ENCODE measurements around the gene KCNA10. TPM values are rescaled to one million over a fixed set of nuclear protein-coding genes. Genes with fewer than 3 reads are reported as not detected.

KCNA10 gene
- total RNA-seq, 1 donor from 2014 or later: not detected

DNA sequence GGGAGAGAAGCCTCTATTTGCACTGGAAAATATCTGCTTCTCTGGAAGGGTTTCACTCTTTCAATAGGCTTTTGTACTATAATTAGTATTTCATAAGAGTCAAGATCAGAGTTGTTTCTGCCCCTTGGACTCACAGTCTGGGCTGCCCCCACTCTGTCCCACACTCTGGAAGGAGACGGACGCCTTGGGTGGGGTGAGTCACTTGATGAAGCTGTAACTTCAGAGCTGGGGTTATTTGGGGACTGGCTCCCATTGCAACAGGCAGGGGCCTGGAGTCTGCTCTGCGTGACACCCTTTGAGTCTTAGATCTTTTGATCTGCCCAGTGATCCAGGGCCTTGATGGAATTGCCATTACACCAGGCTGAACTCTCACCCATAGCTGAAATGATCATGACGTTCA lies 4.0 kb upstream of the KCNA10 start:
- H3K27me3 ChIP-seq (ENCODE audit: control insufficient read depth, insufficient read depth, low read length): peaks cover 4% of the 10 kb centered on the region
- H3K4me3 ChIP-seq (ENCODE audit: low read depth, low read length): no peak overlapping the region
- H3K36me3 ChIP-seq (ENCODE audit: control insufficient read depth, insufficient read depth, low read length): no peaks in the 10 kb centered on the region
- DNase-seq (ENCODE audit: low read depth) (no peak), FAIRE-seq (no peak)
- TF ChIP-seq, protein P1, sequence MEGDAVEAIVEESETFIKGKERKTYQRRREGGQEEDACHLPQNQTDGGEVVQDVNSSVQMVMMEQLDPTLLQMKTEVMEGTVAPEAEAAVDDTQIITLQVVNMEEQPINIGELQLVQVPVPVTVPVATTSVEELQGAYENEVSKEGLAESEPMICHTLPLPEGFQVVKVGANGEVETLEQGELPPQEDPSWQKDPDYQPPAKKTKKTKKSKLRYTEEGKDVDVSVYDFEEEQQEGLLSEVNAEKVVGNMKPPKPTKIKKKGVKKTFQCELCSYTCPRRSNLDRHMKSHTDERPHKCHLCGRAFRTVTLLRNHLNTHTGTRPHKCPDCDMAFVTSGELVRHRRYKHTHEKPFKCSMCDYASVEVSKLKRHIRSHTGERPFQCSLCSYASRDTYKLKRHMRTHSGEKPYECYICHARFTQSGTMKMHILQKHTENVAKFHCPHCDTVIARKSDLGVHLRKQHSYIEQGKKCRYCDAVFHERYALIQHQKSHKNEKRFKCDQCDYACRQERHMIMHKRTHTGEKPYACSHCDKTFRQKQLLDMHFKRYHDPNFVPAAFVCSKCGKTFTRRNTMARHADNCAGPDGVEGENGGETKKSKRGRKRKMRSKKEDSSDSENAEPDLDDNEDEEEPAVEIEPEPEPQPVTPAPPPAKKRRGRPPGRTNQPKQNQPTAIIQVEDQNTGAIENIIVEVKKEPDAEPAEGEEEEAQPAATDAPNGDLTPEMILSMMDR (IDR thresholded peaks at IDR 0.05; ENCODE audit: insufficient read depth, low read length, severe bottlenecking): no peak

DNA sequence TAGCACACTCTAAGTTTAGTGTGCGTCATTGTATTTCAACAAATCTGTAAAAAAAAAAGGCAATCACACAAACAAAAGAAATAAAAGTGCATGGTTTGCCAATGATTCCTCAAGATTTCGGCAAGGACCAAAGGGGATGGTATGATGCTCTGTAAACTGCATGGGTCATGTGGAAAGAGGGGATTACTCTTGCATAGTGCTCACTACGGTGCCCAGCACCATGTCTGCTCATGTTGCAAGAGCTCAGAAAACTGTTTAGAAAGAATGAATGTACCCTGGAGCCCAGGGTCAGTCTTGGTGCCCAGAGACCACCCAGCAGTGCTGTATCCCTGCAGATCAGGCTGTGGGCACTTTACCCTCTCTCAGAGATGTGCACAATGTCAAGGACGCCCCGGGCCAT lies 3.6 kb upstream of the KCNA10 start:
- no peak for FAIRE-seq
- TF ChIP-seq, protein P1 (IDR thresholded peaks at IDR 0.05; ENCODE audit: insufficient read depth, low read length, severe bottlenecking): no peak
- Histone ChIP-seq H3K36me3 (ENCODE audit: control insufficient read depth, insufficient read depth, low read length) (no peaks in the 10 kb centered on the region), H3K4me3 (ENCODE audit: low read depth, low read length) (no peak overlapping the region), H3K27me3 (ENCODE audit: control insufficient read depth, insufficient read depth, low read length) (peaks cover 3% of the 10 kb centered on the region)
- no peak for DNase-seq (ENCODE audit: low read depth)

DNA sequence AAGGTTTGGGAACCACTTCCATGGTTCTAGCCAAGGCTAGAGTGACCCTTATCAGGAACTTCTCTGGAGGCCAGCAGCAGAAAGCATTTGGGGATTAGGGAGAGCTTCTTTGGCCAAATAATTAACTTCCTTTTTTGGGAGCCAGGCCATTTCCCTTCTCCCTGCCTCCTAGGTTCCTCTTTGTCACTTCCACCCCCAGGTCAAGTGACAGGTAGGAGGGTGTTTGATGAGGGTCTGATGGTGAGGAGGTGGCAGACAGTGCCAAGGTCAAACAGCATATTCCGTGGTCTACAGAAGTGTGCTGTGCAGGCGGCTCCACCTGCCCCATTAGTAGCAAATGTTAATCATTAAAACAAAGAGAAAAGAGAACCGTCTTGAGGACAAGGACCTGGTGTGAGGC lies 1.9 kb upstream of the KCNA10 start:
- DNase-seq (ENCODE audit: low read depth): no peak
- Histone ChIP-seq H3K4me3 (ENCODE audit: low read depth, low read length) (no peak overlapping the region), H3K27me3 (ENCODE audit: control insufficient read depth, insufficient read depth, low read length) (peaks cover 3% of the 10 kb centered on the region), H3K36me3 (ENCODE audit: control insufficient read depth, insufficient read depth, low read length) (no peaks in the 10 kb centered on the region)
- FAIRE-seq: no peak
- TF ChIP-seq, protein P1 (IDR thresholded peaks at IDR 0.05; ENCODE audit: insufficient read depth, low read length, severe bottlenecking): no peak

DNA sequence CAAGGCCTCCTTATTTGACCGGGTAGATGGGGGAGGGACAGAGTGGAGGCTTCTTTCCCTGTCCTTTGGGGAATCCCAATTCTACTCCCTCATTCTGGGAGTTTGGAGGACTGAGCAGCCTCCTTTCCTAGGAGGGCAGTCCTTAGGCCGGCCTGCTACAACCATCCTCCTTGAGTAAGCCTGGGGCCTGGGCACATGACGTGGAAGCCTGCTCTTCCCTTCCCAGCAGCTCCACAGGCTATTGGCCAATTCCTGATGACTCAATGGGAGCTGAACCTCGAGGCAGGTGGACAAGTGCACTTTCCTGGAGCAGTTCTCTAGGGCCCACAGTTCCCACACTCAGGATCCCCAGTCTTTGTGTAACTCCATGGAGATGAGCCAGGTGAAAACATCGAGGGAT lies 3.1 kb downstream of the KCNA10 start:
- FAIRE-seq (no peak), DNase-seq (ENCODE audit: low read depth) (peak; percentile 29)
- Histone ChIP-seq H3K36me3 (ENCODE audit: control insufficient read depth, insufficient read depth, low read length) (no peaks in the 10 kb centered on the region), H3K4me3 (ENCODE audit: low read depth, low read length) (no peak overlapping the region), H3K27me3 (ENCODE audit: control insufficient read depth, insufficient read depth, low read length) (no peaks in the 10 kb centered on the region)
- TF ChIP-seq, protein P1 (IDR thresholded peaks at IDR 0.05; ENCODE audit: insufficient read depth, low read length, severe bottlenecking): no peak

DNA sequence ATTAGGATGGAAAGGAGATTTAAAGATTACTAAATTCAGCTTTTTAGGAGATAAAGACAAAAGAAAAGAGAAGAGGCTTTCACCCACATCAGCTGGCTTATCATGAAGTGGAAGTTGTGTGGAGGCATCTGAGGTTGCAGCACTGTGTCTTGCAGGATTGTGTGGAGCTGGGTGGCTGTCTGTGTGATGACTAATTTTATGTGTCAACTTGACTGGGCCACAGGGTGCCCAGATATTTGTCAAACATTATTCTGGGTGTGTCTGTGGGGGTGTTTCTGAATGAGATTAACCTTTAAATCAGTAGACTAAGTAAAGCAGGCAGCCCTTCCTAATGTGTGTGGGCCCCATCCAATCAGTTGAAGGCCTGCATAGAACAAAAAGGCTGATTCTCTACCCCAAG lies 3.9 kb downstream of the KCNA10 start:
- TF ChIP-seq, protein P1 (IDR thresholded peaks at IDR 0.05; ENCODE audit: insufficient read depth, low read length, severe bottlenecking): no peak
- no peaks in the 10 kb centered on the region for H3K36me3 ChIP-seq (ENCODE audit: control insufficient read depth, insufficient read depth, low read length)
- DNase-seq (ENCODE audit: low read depth) (no peak), FAIRE-seq (no peak)
- no peaks in the 10 kb centered on the region for H3K27me3 ChIP-seq (ENCODE audit: control insufficient read depth, insufficient read depth, low read length)
- H3K4me3 ChIP-seq (ENCODE audit: low read depth, low read length): no peak overlapping the region

DNA sequence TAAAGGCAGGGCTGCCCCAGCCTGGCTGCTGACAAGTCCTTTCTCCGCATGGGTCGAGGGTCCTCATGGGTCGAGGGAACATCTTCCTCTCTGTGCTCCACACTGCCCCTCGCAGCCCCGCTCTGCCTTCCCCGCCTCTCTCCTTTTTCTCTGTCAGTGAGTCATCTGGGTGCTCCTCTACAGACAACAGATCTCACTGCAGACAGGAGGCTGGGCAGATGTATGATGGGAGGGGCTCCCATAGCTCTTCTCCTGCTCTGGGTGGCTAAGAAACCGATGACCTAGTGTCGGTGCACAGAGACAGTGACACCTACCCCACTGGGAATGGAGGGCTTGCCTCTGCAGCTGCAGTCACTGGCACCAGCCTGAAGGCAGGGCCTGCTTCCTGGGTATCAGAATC lies 5.5 kb downstream of the KCNA10 start:
- TF ChIP-seq, protein P1 (IDR thresholded peaks at IDR 0.05; ENCODE audit: insufficient read depth, low read length, severe bottlenecking): no peak
- H3K27me3 ChIP-seq (ENCODE audit: control insufficient read depth, insufficient read depth, low read length): no peaks in the 10 kb centered on the region
- FAIRE-seq: no peak
- no peak overlapping the region for H3K4me3 ChIP-seq (ENCODE audit: low read depth, low read length)
- no peaks in the 10 kb centered on the region for H3K36me3 ChIP-seq (ENCODE audit: control insufficient read depth, insufficient read depth, low read length)
- no peak for DNase-seq (ENCODE audit: low read depth)

Measured in bronchial epithelial cell (primary cell).